HG02678 (cell line): ENCODE data around the gene ARHGEF38.

Source experiments
- ATAC-seq: cut with Tn5 transposase; IDR thresholded peaks from one replicate; pipeline ENCODE4 v1.9.1; 2021; ENCODE audit warnings: mild to moderate bottlenecking, moderate library complexity; ENCODE audit not compliant: unreplicated experiment

ARHGEF38 gene

GRCh38 chr4:105551965-105552746 lies at the start of gene ARHGEF38:
TSS of gene ARHGEF38 (plus strand) at chr4:105552620. CDS start at chr4:105552766, 146 bp downstream.
- ATAC-seq, result no peak

GRCh38 chr4:105503484-105503883 lies 48.9 kb upstream of the ARHGEF38 start:
- no peak for ATAC-seq

GRCh38 chr4:105504744-105505143 lies 47.7 kb upstream of the ARHGEF38 start:
- no peak for ATAC-seq

GRCh38 chr4:105509291-105509690 lies 43.1 kb upstream of the ARHGEF38 start:
- peak; percentile 96 for ATAC-seq

- ATAC-seq, result no peak
Measured at GRCh38 chr4:105509714-105510113, 42.7 kb upstream of the ARHGEF38 start.

- ATAC-seq, result no peak
Measured at GRCh38 chr4:105510245-105510644, 42.2 kb upstream of the ARHGEF38 start.

GRCh38 chr4:105520819-105521790 lies 31.3 kb upstream of the ARHGEF38 start:
- ATAC-seq, result peak; percentile 71

GRCh38 chr4:105526656-105527055 lies 25.8 kb upstream of the ARHGEF38 start:
- ATAC-seq, result no peak

- no peak for ATAC-seq
Measured at GRCh38 chr4:105527081-105527480, 25.3 kb upstream of the ARHGEF38 start.

GRCh38 chr4:105536601-105537000 lies 15.8 kb upstream of the ARHGEF38 start:
- no peak for ATAC-seq

GRCh38 chr4:105541420-105541819 lies 11.0 kb upstream of the ARHGEF38 start:
- no peak for ATAC-seq

- no peak for ATAC-seq
Measured at GRCh38 chr4:105542039-105542438, 10.4 kb upstream of the ARHGEF38 start.

- ATAC-seq, result no peak
Measured at GRCh38 chr4:105543346-105543745, 9.1 kb upstream of the ARHGEF38 start.

- ATAC-seq, result no peak
Measured at GRCh38 chr4:105543881-105544280, 8.5 kb upstream of the ARHGEF38 start.

GRCh38 chr4:105544520-105545286 lies 7.7 kb upstream of the ARHGEF38 start:
- ATAC-seq, result no peak

GRCh38 chr4:105546086-105546485 lies 6.3 kb upstream of the ARHGEF38 start:
- no peak for ATAC-seq

GRCh38 chr4:105547769-105548168 lies 4.7 kb upstream of the ARHGEF38 start:
- no peak for ATAC-seq

- ATAC-seq, result no peak
Measured at GRCh38 chr4:105548483-105548882, 3.9 kb upstream of the ARHGEF38 start.

- ATAC-seq, result no peak
Measured at GRCh38 chr4:105550641-105551040, 1.8 kb upstream of the ARHGEF38 start.

GRCh38 chr4:105555409-105555808 lies 3.0 kb downstream of the ARHGEF38 start:
- no peak for ATAC-seq

- no peak for ATAC-seq
Measured at GRCh38 chr4:105556206-105556605, 3.8 kb downstream of the ARHGEF38 start.
